ENCODE results near the gene EPHB3.

EPHB3 gene

GRCh38 chr3:184630861-184631471 lies 69.4 kb downstream of the EPHB3 start:
- no peak overlapping the region for H2BK5ac ChIP-seq (ENCODE audit: low read depth, low read length, poor library complexity)
- H3K23ac ChIP-seq (ENCODE audit: low read length): no peak overlapping the region
- peaks cover 13% of the 10 kb centered on the region for H3K79me1 ChIP-seq (ENCODE audit: low read length)
- H3K9ac ChIP-seq (ENCODE audit: low read length): no peak overlapping the region
- H4K12ac ChIP-seq (ENCODE audit: low read depth, low read length): no peak overlapping the region
- no peak overlapping the region for H3K4ac ChIP-seq (ENCODE audit: low read depth, low read length)
- WGBS (ENCODE audit: extremely low coverage, insufficient coverage, insufficient read length): no CpG with 5 or more reads among the region's 15 CpGs
- no peaks in the 10 kb centered on the region for H3K36me3 ChIP-seq (ENCODE audit: control insufficient read depth in 1 of 2, insufficient read depth in 2 of 2, low read length in 2 of 2)
- H4K91ac ChIP-seq (ENCODE audit: low read depth, low read length): no peak overlapping the region
- no peak overlapping the region for H3K4me2 ChIP-seq (ENCODE audit: low read length)
- H3K27me3 ChIP-seq (ENCODE audit: insufficient read depth, low read length): no peaks in the 10 kb centered on the region
- H2AFZ ChIP-seq (ENCODE audit: insufficient read depth, low read length, poor library complexity): no peak overlapping the region
- H3K27ac ChIP-seq (ENCODE audit: low read depth, low read length): no peak overlapping the region
- H2BK120ac ChIP-seq (ENCODE audit: insufficient read depth, low read length, poor library complexity): no peak overlapping the region
- no peaks in the 10 kb centered on the region for H3K79me2 ChIP-seq (ENCODE audit: control insufficient read depth, insufficient read depth, low read length, poor library complexity)
- H3K4me1 ChIP-seq (ENCODE audit: control insufficient read depth in 1 of 2, insufficient read depth in 2 of 2, low read length in 2 of 2): peaks cover 31 to 34% of the 10 kb centered on the region in 2 experiments
- no peak overlapping the region for H3K14ac ChIP-seq (ENCODE audit: low read length)
- H2BK12ac ChIP-seq (ENCODE audit: low read length): peak overlapping the region; percentile 38
- no peak overlapping the region for H4K8ac ChIP-seq (ENCODE audit: low read depth, low read length)
- H3K9me3 ChIP-seq (ENCODE audit: insufficient read depth, low read depth, low read length): no peaks in the 10 kb centered on the region
- no peak overlapping the region for H3K4me3 ChIP-seq (ENCODE audit: low read depth, low read length)
- DNase-seq: no peak
- H3K18ac ChIP-seq (ENCODE audit: low read length): no peak overlapping the region
- no peak overlapping the region for H2AK5ac ChIP-seq (ENCODE audit: low read length)

GRCh38 chr3:184631472-184631861 lies 69.9 kb downstream of the EPHB3 start:
- Histone ChIP-seq H4K12ac (ENCODE audit: low read depth, low read length) (no peak overlapping the region), H3K14ac (ENCODE audit: low read length) (no peak overlapping the region), H3K23ac (ENCODE audit: low read length) (no peak overlapping the region), H3K9me3 (ENCODE audit: insufficient read depth, low read depth, low read length) (no peaks in the 10 kb centered on the region), H3K4me1 (ENCODE audit: control insufficient read depth in 1 of 2, insufficient read depth in 2 of 2, low read length in 2 of 2) (peaks cover 36 to 39% of the 10 kb centered on the region in 2 experiments), H2BK120ac (ENCODE audit: insufficient read depth, low read length, poor library complexity) (no peak overlapping the region), H4K91ac (ENCODE audit: low read depth, low read length) (peak overlapping the region; percentile 21), H4K8ac (ENCODE audit: low read depth, low read length) (no peak overlapping the region), H3K9ac (ENCODE audit: low read length) (no peak overlapping the region), H2AFZ (ENCODE audit: insufficient read depth, low read length, poor library complexity) (no peak overlapping the region), H3K18ac (ENCODE audit: low read length) (no peak overlapping the region), H3K79me2 (ENCODE audit: control insufficient read depth, insufficient read depth, low read length, poor library complexity) (no peaks in the 10 kb centered on the region), H3K36me3 (ENCODE audit: control insufficient read depth in 1 of 2, insufficient read depth in 2 of 2, low read length in 2 of 2) (no peaks in the 10 kb centered on the region), H3K4me3 (ENCODE audit: low read depth, low read length) (no peak overlapping the region), H2BK12ac (ENCODE audit: low read length) (peak overlapping the region; percentile 5), H3K4ac (ENCODE audit: low read depth, low read length) (no peak overlapping the region), H3K27me3 (ENCODE audit: insufficient read depth, low read length) (no peaks in the 10 kb centered on the region), H3K4me2 (ENCODE audit: low read length) (no peak overlapping the region), H3K79me1 (ENCODE audit: low read length) (peaks cover 17% of the 10 kb centered on the region), H3K27ac (ENCODE audit: low read depth, low read length) (no peak overlapping the region), H2BK5ac (ENCODE audit: low read depth, low read length, poor library complexity) (no peak overlapping the region), H2AK5ac (ENCODE audit: low read length) (peak overlapping the region; percentile 56)
- DNase-seq: peak; percentile 77 to 84
- WGBS (ENCODE audit: extremely low coverage, insufficient coverage, insufficient read length): no CpG with 5 or more reads among the region's 19 CpGs

Data from trophoblast cell (in vitro differentiated cells and primary cell).